SU-DHL-6 (cell line): Measurements from ENCODE around the gene AGAP1.

Source experiments
- H2AFZ ChIP-seq: fragments of 200-600 bp; sonication (generic); 2 replicates; pipeline ENCODE4 v1.6.1; 2014; ENCODE audit warnings: low read depth, mild to moderate bottlenecking, moderate library complexity, mixed read lengths, antibody characterized with exemption, low read length; ENCODE audit not compliant: severe bottlenecking
- H3F3A ChIP-seq: fragments of 200-600 bp; shearing (Covaris generic); 2 replicates; pipeline ENCODE4 v1.6.0; 2016; ENCODE audit warnings: antibody characterized with exemption, mild to moderate bottlenecking; ENCODE audit not compliant: insufficient read depth
- H3K27ac ChIP-seq: fragments of 200-600 bp; sonication (generic); 2 replicates; pipeline ENCODE4 v1.5.1; 2016; ENCODE audit warnings: low read depth, mild to moderate bottlenecking, low read length, moderate library complexity, mixed read lengths
- H3K27me3 ChIP-seq: fragments of 200-600 bp; sonication (generic), shearing (Covaris generic); 2 replicates; pipeline ENCODE4 v1.6.0; 2014; ENCODE audit warnings: mild to moderate bottlenecking, low read length
- H3K36me3 ChIP-seq: fragments of 200-600 bp; sonication (generic); 2 replicates; pipeline ENCODE4 v1.6.1; 2014; ENCODE audit warnings: mild to moderate bottlenecking, low read length, mixed read lengths
- H3K4me2 ChIP-seq: fragments of 300-600, 200-600 bp; shearing (Covaris generic), sonication (generic); 2 replicates; pipeline ENCODE4 v1.6.0; 2014; ENCODE audit warnings: low read length, low read depth, mild to moderate bottlenecking; ENCODE audit not compliant: poor library complexity, severe bottlenecking
- H3K4me3 ChIP-seq: fragments of 200-600 bp; sonication (generic); 2 replicates; pipeline ENCODE4 v1.5.1; 2014; ENCODE audit warnings: antibody characterized with exemption, low read length, mild to moderate bottlenecking, mixed read lengths; ENCODE audit not compliant: insufficient read depth, poor library complexity, severe bottlenecking
- H3K79me2 ChIP-seq: fragments of 200-600 bp; sonication (generic); 2 replicates; pipeline ENCODE4 v1.6.1; 2014; ENCODE audit warnings: mild to moderate bottlenecking, low read length, moderate library complexity; ENCODE audit not compliant: insufficient read depth
- H3K9ac ChIP-seq: fragments of 200-600 bp; sonication (generic); 2 replicates; pipeline ENCODE4 v1.7.0; 2014; ENCODE audit warnings: mild to moderate bottlenecking, low read length
- H3K9me2 ChIP-seq: fragments of 200-600 bp; sonication (generic); replicated peaks from 2 replicates; pipeline ENCODE4 v1.6.1; 2014; ENCODE audit warnings: low read length; ENCODE audit not compliant: insufficient read depth
- H3K9me3 ChIP-seq: fragments of 200-600 bp; sonication (generic); 2 replicates; pipeline ENCODE4 v1.6.1; 2014; ENCODE audit warnings: low read length, mixed read lengths; ENCODE audit not compliant: insufficient read depth
- H4K20me1 ChIP-seq: fragments of 200-600 bp; sonication (generic); 2 replicates; pipeline ENCODE4 v1.6.1; 2014; ENCODE audit warnings: low read depth, mild to moderate bottlenecking, antibody characterized with exemption, low read length, moderate library complexity, mixed read lengths
- CTCF ChIP-seq: fragments of 200-600 bp; sonication (generic); IDR thresholded peaks from one replicate; pipeline ENCODE4 v1.5.1; 2017; ENCODE audit warnings: antibody characterized with exemption, mild to moderate bottlenecking, low read length, moderate library complexity; ENCODE audit not compliant: insufficient read depth, poor library complexity, severe bottlenecking
- EZH2phosphoT487 ChIP-seq: fragments of 200-600 bp; sonication (generic), shearing (Covaris generic); conservative IDR thresholded peaks from 2 replicates; pipeline ENCODE4 v1.6.1; 2018; ENCODE audit warnings: mild to moderate bottlenecking, antibody characterized with exemption, low read length, moderate library complexity, mixed read lengths

AGAP1 gene

GRCh38 chr2:235876099-235876679 is 382.3 kb downstream of the AGAP1 start:
- Histone ChIP-seq H3K9ac (no peak overlapping the region), H3K36me3 (no peaks in the 10 kb centered on the region), H3K4me2 (no peak overlapping the region), H3K9me3 (no peaks in the 10 kb centered on the region), H3K9me2 (no peaks in the 10 kb centered on the region), H3K27me3 (no peaks in the 10 kb centered on the region), H4K20me1 (no peaks in the 10 kb centered on the region), H3K4me3 (no peak overlapping the region), H3F3A (no peaks in the 10 kb centered on the region), H3K79me2 (no peaks in the 10 kb centered on the region), H3K27ac (no peak overlapping the region), H2AFZ (no peak overlapping the region)
- TF ChIP-seq EZH2phosphoT487, result no peak
- no peak for TF ChIP-seq CTCF

GRCh38 chr2:235877275-235877802 is 383.5 kb downstream of the AGAP1 start:
- Histone ChIP-seq H3K4me3 (no peak overlapping the region), H3K9me3 (no peaks in the 10 kb centered on the region), H3K9ac (no peak overlapping the region), H3K4me2 (no peak overlapping the region), H2AFZ (no peak overlapping the region), H3K79me2 (no peaks in the 10 kb centered on the region), H3K27ac (no peak overlapping the region), H3K9me2 (no peaks in the 10 kb centered on the region), H3K36me3 (no peaks in the 10 kb centered on the region), H3F3A (no peaks in the 10 kb centered on the region), H4K20me1 (no peaks in the 10 kb centered on the region), H3K27me3 (no peaks in the 10 kb centered on the region)
- no peak for TF ChIP-seq CTCF
- TF ChIP-seq EZH2phosphoT487, result no peak

GRCh38 chr2:235879116-235879515 is 385.3 kb downstream of the AGAP1 start:
- Histone ChIP-seq H3K27ac (no peak overlapping the region), H3F3A (no peaks in the 10 kb centered on the region), H3K79me2 (no peaks in the 10 kb centered on the region), H3K36me3 (no peaks in the 10 kb centered on the region), H3K9ac (no peak overlapping the region), H3K4me2 (no peak overlapping the region), H3K9me2 (no peaks in the 10 kb centered on the region), H3K4me3 (no peak overlapping the region), H4K20me1 (no peaks in the 10 kb centered on the region), H2AFZ (no peak overlapping the region), H3K27me3 (no peaks in the 10 kb centered on the region), H3K9me3 (no peaks in the 10 kb centered on the region)
- TF ChIP-seq CTCF (no peak), EZH2phosphoT487 (no peak)
